GM23248 (cell line): Measurements from ENCODE around the gene KCNK6. TPM values are rescaled to one million over a fixed set of nuclear protein-coding genes. Genes with fewer than 3 reads are reported as not detected.

Experiments used
- DNase-seq: peaks from one replicate; pipeline ENCODE4 v3.0.0-alpha.2; 2015
- H2AFZ ChIP-seq: fragments of 200-600 bp; sonication (generic); 2 replicates; pipeline ENCODE4 v1.6.1; 2016; ENCODE audit warnings: antibody characterized with exemption
- H3F3A ChIP-seq: fragments of 200-600 bp; sonication (generic); 2 replicates; pipeline ENCODE4 v1.6.1; 2016; ENCODE audit warnings: mild to moderate bottlenecking, antibody characterized with exemption, mixed run types; ENCODE audit not compliant: insufficient read depth
- H3K27ac ChIP-seq: fragments of 200-600 bp; sonication (generic); 2 replicates; pipeline ENCODE4 v1.5.1; 2016; ENCODE audit warnings: mild to moderate bottlenecking
- H3K27me3 ChIP-seq: fragments of 200-600 bp; sonication (generic); replicated peaks from 2 replicates; pipeline ENCODE4 v1.6.1; 2016; ENCODE audit warnings: mild to moderate bottlenecking; ENCODE audit not compliant: insufficient read depth
- H3K36me3 ChIP-seq: fragments of 200-600 bp; sonication (generic); 2 replicates; pipeline ENCODE4 v1.6.1; 2016; ENCODE audit warnings: low read depth, mild to moderate bottlenecking
- H3K4me1 ChIP-seq: fragments of 200-600 bp; sonication (generic); 2 replicates; pipeline ENCODE4 v1.6.1; 2016; ENCODE audit warnings: mild to moderate bottlenecking; ENCODE audit not compliant: insufficient read depth
- H3K4me2 ChIP-seq: fragments of 200-600 bp; sonication (generic); one replicate; pipeline ENCODE4 v1.6.1; 2016; ENCODE audit warnings: mild to moderate bottlenecking; ENCODE audit not compliant: unreplicated experiment
- H3K4me3 ChIP-seq: fragments of 200-600 bp; sonication (generic); 2 replicates; pipeline ENCODE4 v1.5.1; 2016; ENCODE audit warnings: mild to moderate bottlenecking
- H3K79me2 ChIP-seq: fragments of 200-600 bp; sonication (generic); 2 replicates; pipeline ENCODE4 v1.6.1; 2016; ENCODE audit warnings: mild to moderate bottlenecking; ENCODE audit not compliant: insufficient read depth
- H3K9ac ChIP-seq: fragments of 200-600 bp; sonication (generic); 2 replicates; pipeline ENCODE4 v1.6.1; 2016; ENCODE audit warnings: mild to moderate bottlenecking
- H3K9me2 ChIP-seq: fragments of 200-600 bp; sonication (generic); 2 replicates; pipeline ENCODE4 v1.6.1; 2016; ENCODE audit warnings: mixed run types, mild to moderate bottlenecking, moderate library complexity; ENCODE audit not compliant: insufficient read depth
- H3K9me3 ChIP-seq: fragments of 200-600 bp; sonication (generic); one replicate; pipeline ENCODE4 v1.6.1; 2017; ENCODE audit warnings: low read depth
- H4K20me1 ChIP-seq: fragments of 200-600 bp; sonication (generic); 2 replicates; pipeline ENCODE4 v1.6.0; 2016; ENCODE audit not compliant: insufficient read depth
- EZH2 ChIP-seq: fragments of 200-600 bp; sonication (generic); IDR thresholded peaks from 2 replicates; pipeline ENCODE4 v1.6.1; 2018; ENCODE audit warnings: antibody characterized with exemption, mild to moderate bottlenecking; ENCODE audit not compliant: insufficient read depth, poor library complexity, severe bottlenecking
- EZH2phosphoT487 ChIP-seq: fragments of 200-600 bp; sonication (generic); IDR thresholded peaks from 2 replicates; pipeline ENCODE4 v1.6.1; 2018; ENCODE audit warnings: antibody characterized with exemption, moderate library complexity, mild to moderate bottlenecking, low read depth; ENCODE audit not compliant: insufficient read depth
- WGBS, 2 experiments: methylation state at CpG; one replicate each; pipeline ENCODE4 v1.1.6; 2015 to 2017; ENCODE audit warnings: low lambda C conversion rate in 2 of 2, low coverage in 1 of 2; ENCODE audit errors: missing lambda C conversion rate in 2 of 2; 5-methylcytosine and 5-hydroxymethylcytosine counted together
- in situ Hi-C: fragments of 300-500 bp; cut with MboI; formaldehyde crosslinking; loops from 2 replicates; pipeline ENCODE4 v1.15.0; 2020
- polyA plus RNA-seq: library from polyadenylated mRNA; unstranded; fragments of >200 nt; fragmentation: Nextera tagmentation; extraction: Ambion mirVana; gene quantifications from 2 replicates; pipeline ENCODE4 v1.2.1, GENCODE V29; 2016
- total RNA-seq: library from RNA; depleted of rRNA; stranded (reverse); fragments of >200 nt; shearing (Covaris generic); gene quantifications from 2 replicates; pipeline ENCODE4 v1.2.3, GENCODE V29; 2014; rRNA removed

Gene KCNK6
- 12.1 and 13.7 TPM in 2 replicates for total RNA-seq
- polyA plus RNA-seq = 15.5 and 16.8 TPM in 2 replicates

- Histone ChIP-seq H3K4me1 (peaks cover 16% of the 10 kb centered on the region), H3K4me3 (peak within 1 kb of the TSS; percentile 91), H3K4me2 (peak within 1 kb of the TSS; percentile 93), H3K27me3 (no peaks in the 10 kb centered on the region), H3K9me2 (no peaks in the 10 kb centered on the region), H3K9me3 (no peaks in the 10 kb centered on the region), H3F3A (peaks cover 8% of the 10 kb centered on the region; the same call in 1 of the 2 replicates), H4K20me1 (peaks cover 4% of the 10 kb centered on the region; the same call in 1 of the 2 replicates), H2AFZ (peak within 1 kb of the TSS; percentile 88), H3K27ac (peak within 1 kb of the TSS; percentile 76), H3K79me2 (peaks cover 54% of the 10 kb centered on the region), H3K9ac (peak within 1 kb of the TSS; percentile 89), H3K36me3 (no peaks in the 10 kb centered on the region)
- in situ Hi-C loops = no loop called here
- TF ChIP-seq EZH2 (no peak), EZH2phosphoT487 (no peak)
- WGBS, 2 experiments = 1 to 2% methylated on average over 63 to 75 of the region's 76 CpGs
- DNase-seq = peak; percentile 71
Measured at GRCh38 chr19:38319421-38320258, at the start of gene KCNK6. Gene KCNK6 (plus strand): TSS chr19:38319845. CDS start chr19:38319951, 106 bp downstream.

GRCh38 chr19:38270587-38271167 lies 49.0 kb upstream of the KCNK6 start:
- Histone ChIP-seq H3F3A (peaks cover 16% of the 10 kb centered on the region; the same call in 1 of the 2 replicates), H2AFZ (0 out of 2 replicates have a peak overlapping the region, but pooled peaks have one; percentile 10), H3K27me3 (no peaks in the 10 kb centered on the region), H3K4me2 (peak overlapping the region; percentile 35), H3K9me3 (no peaks in the 10 kb centered on the region), H3K36me3 (no peaks in the 10 kb centered on the region), H3K79me2 (no peaks in the 10 kb centered on the region), H3K9ac (no peak overlapping the region), H3K4me1 (peaks cover 35% of the 10 kb centered on the region), H3K4me3 (no peak overlapping the region), H3K9me2 (no peaks in the 10 kb centered on the region), H4K20me1 (no peaks in the 10 kb centered on the region), H3K27ac (peak overlapping the region; percentile 47)
- WGBS, 2 experiments = 36 to 42% methylated on average over 5 of the region's 5 CpGs
- peak; percentile 87 for DNase-seq
- TF ChIP-seq EZH2 = no peak
- in situ Hi-C loops = no loop called here

GRCh38 chr19:38273499-38273898 lies 46.1 kb upstream of the KCNK6 start:
- Histone ChIP-seq H3K9ac (no peak overlapping the region), H3K4me2 (no peak overlapping the region), H2AFZ (no peak overlapping the region), H3K4me1 (peaks cover 44% of the 10 kb centered on the region), H3K4me3 (no peak overlapping the region), H3F3A (peaks cover 31% of the 10 kb centered on the region), H3K9me2 (no peaks in the 10 kb centered on the region), H3K79me2 (no peaks in the 10 kb centered on the region), H3K9me3 (no peaks in the 10 kb centered on the region), H3K36me3 (no peaks in the 10 kb centered on the region), H3K27me3 (no peaks in the 10 kb centered on the region), H3K27ac (no peak overlapping the region), H4K20me1 (no peaks in the 10 kb centered on the region)
- no peak for TF ChIP-seq EZH2phosphoT487
- no peak for TF ChIP-seq EZH2
- 54 to 63% methylated on average over 2 of the region's 2 CpGs for WGBS, 2 experiments
- DNase-seq = no peak
- in situ Hi-C loops = no loop called here

GRCh38 chr19:38274739-38275138 lies 44.9 kb upstream of the KCNK6 start:
- Histone ChIP-seq H3K4me3 (no peak overlapping the region), H3K9me2 (no peaks in the 10 kb centered on the region), H3K79me2 (no peaks in the 10 kb centered on the region), H3K36me3 (no peaks in the 10 kb centered on the region), H3K27me3 (no peaks in the 10 kb centered on the region), H3F3A (peaks cover 37% of the 10 kb centered on the region), H3K9me3 (no peaks in the 10 kb centered on the region), H3K4me1 (peaks cover 47% of the 10 kb centered on the region), H3K9ac (no peak overlapping the region), H4K20me1 (no peaks in the 10 kb centered on the region), H2AFZ (peak overlapping the region; percentile 3; the same call in 1 of the 2 replicates), H3K27ac (no peak overlapping the region), H3K4me2 (no peak overlapping the region)
- 47 to 54% methylated on average over 9 of the region's 9 CpGs for WGBS, 2 experiments
- DNase-seq = no peak
- TF ChIP-seq EZH2phosphoT487 (no peak), EZH2 (no peak)
- in situ Hi-C loops = no loop called here
